Measurements from ENCODE around the gene FUT3. TPM values are rescaled to one million over a fixed set of nuclear protein-coding genes. Genes with fewer than 3 reads are reported as not detected.

FUT3 gene
- total and polyA plus RNA-seq, 2 of the 8 experiments (the other 6 are each of a cell fraction or from before 2014, with no cell fraction given), result 0.15 to 0.63 TPM

GRCh38 chr19:5881543-5882299 lies 30.5 kb upstream of the FUT3 start (continued):
- TF ChIP-seq CHD7 (IDR thresholded peaks at IDR 0.05; ENCODE audit: insufficient replicate concordance, low read length) (no peak), EGR1 (IDR thresholded peaks at IDR 0.05; ENCODE audit: borderline replicate concordance, low read depth, low read length) (no peak), SUZ12 (IDR thresholded peaks at IDR 0.05; ENCODE audit: low read length) (no peak)

All from H1 (cell line).